ENCODE results near the gene CC2D2A. TPM values are rescaled to one million over a fixed set of nuclear protein-coding genes. Genes with fewer than 3 reads are reported as not detected.

The CC2D2A gene
- total RNA-seq, 1 donor from 2014 or later, result 33.1 TPM

- H3K36me3 ChIP-seq, result peaks cover 0 to 55% of the 10 kb centered on the region in 2 donors
- H3K4me3 ChIP-seq, result no peak overlapping the region
- no peak for DNase-seq (ENCODE audit: extremely low spot score in 2 of 2)
- H3K27ac ChIP-seq, result no peak overlapping the region
- TF ChIP-seq CTCF (IDR thresholded peaks at IDR 0.05), result no peak
- no peak for TF ChIP-seq POLR2AphosphoS5 (IDR thresholded peaks at IDR 0.05; ENCODE audit: insufficient read depth in 1 of 2, low read depth in 1 of 2)
- no peak for TF ChIP-seq POLR2A (IDR thresholded peaks at IDR 0.05)
- intact Hi-C loops (cut with DNase I), result no loop called here
- H3K27me3 ChIP-seq, result no peaks in the 10 kb centered on the region
- H3K9me3 ChIP-seq, result no peaks in the 10 kb centered on the region
- no peaks in the 10 kb centered on the region for H3K4me1 ChIP-seq
Observed at GRCh38 chr4:15568821-15569220, 99.1 kb downstream of the CC2D2A start.

GRCh38 chr4:15569746-15570145 lies 100.1 kb downstream of the CC2D2A start:
- no peak for DNase-seq (ENCODE audit: extremely low spot score in 2 of 2)
- no peak overlapping the region for H3K27ac ChIP-seq
- TF ChIP-seq POLR2A (IDR thresholded peaks at IDR 0.05) (no peak), POLR2AphosphoS5 (IDR thresholded peaks at IDR 0.05; ENCODE audit: insufficient read depth in 1 of 2, low read depth in 1 of 2) (no peak), CTCF (IDR thresholded peaks at IDR 0.05) (no peak)
- intact Hi-C loops (cut with DNase I), result no loop called here
- H3K36me3 ChIP-seq, result peaks cover 0 to 50% of the 10 kb centered on the region in 2 donors
- H3K27me3 ChIP-seq, result no peaks in the 10 kb centered on the region
- H3K4me1 ChIP-seq, result no peaks in the 10 kb centered on the region
- H3K9me3 ChIP-seq, result no peaks in the 10 kb centered on the region
- no peak overlapping the region for H3K4me3 ChIP-seq

GRCh38 chr4:15575966-15576365 lies 106.3 kb downstream of the CC2D2A start:
- H3K4me1 ChIP-seq, result no peaks in the 10 kb centered on the region
- H3K27ac ChIP-seq, result no peak overlapping the region
- no peak overlapping the region for H3K4me3 ChIP-seq
- DNase-seq (ENCODE audit: extremely low spot score in 2 of 2), result no peak
- intact Hi-C loops (cut with DNase I), result no loop called here
- TF ChIP-seq CTCF (IDR thresholded peaks at IDR 0.05), result no peak
- no peak for TF ChIP-seq POLR2A (IDR thresholded peaks at IDR 0.05)
- H3K27me3 ChIP-seq, result no peaks in the 10 kb centered on the region
- H3K9me3 ChIP-seq, result no peaks in the 10 kb centered on the region
- peaks cover 0 to 5% of the 10 kb centered on the region in 2 donors for H3K36me3 ChIP-seq

GRCh38 chr4:15577508-15577907 lies 107.8 kb downstream of the CC2D2A start:
- H3K4me3 ChIP-seq, result no peak overlapping the region
- no peaks in the 10 kb centered on the region for H3K4me1 ChIP-seq
- no peaks in the 10 kb centered on the region for H3K9me3 ChIP-seq
- DNase-seq (ENCODE audit: extremely low spot score in 2 of 2), result no peak
- no peaks in the 10 kb centered on the region for H3K27me3 ChIP-seq
- peaks cover 0 to 5% of the 10 kb centered on the region in 2 donors for H3K36me3 ChIP-seq
- intact Hi-C loops (cut with DNase I), result no loop called here
- no peak overlapping the region for H3K27ac ChIP-seq
- TF ChIP-seq POLR2A (IDR thresholded peaks at IDR 0.05) (no peak), CTCF (IDR thresholded peaks at IDR 0.05) (no peak), POLR2AphosphoS5 (IDR thresholded peaks at IDR 0.05; ENCODE audit: insufficient read depth in 1 of 2, low read depth in 1 of 2) (no peak)

- Histone ChIP-seq H3K4me1 (no peaks in the 10 kb centered on the region), H3K36me3 (no peaks in the 10 kb centered on the region), H3K4me3 (no peak overlapping the region), H3K27me3 (no peaks in the 10 kb centered on the region), H3K9me3 (no peaks in the 10 kb centered on the region), H3K27ac (no peak overlapping the region)
- no peak for DNase-seq (ENCODE audit: extremely low spot score in 2 of 2)
- intact Hi-C loops (cut with DNase I), result no loop called here
- TF ChIP-seq POLR2A (IDR thresholded peaks at IDR 0.05) (no peak), CTCF (IDR thresholded peaks at IDR 0.05) (no peak), POLR2AphosphoS5 (IDR thresholded peaks at IDR 0.05; ENCODE audit: insufficient read depth in 1 of 2, low read depth in 1 of 2) (no peak)
Observed at GRCh38 chr4:15584785-15585184, 115.1 kb downstream of the CC2D2A start.

All from vagina (tissue), 2 donors.